IMR-90 (cell line): Measurements from ENCODE around the gene STK33. TPM values are rescaled to one million over a fixed set of nuclear protein-coding genes. Genes with fewer than 3 reads are reported as not detected.

Experiments
- ATAC-seq: fragments of 200-7000 bp; cut with Tn5 transposase; 2 replicates; pipeline ENCODE4 v1.9.1; 2020; ENCODE audit warnings: low read depth, mild to moderate bottlenecking, moderate library complexity
- BruUV-seq: library from RNA; stranded (reverse); fragments of 400-500 nt; replicated peaks from 2 replicates; lab custom pipeline; 2021; lab: Mats Ljungman, UMichigan
- CTCF ChIA-PET: fragments of 300-600 bp; formaldehyde crosslinking; extraction: SDS; loops from one replicate; lab custom pipeline; 2021; ENCODE audit warnings: antibody characterized with exemption; lab: Yijun Ruan, JAX
- POLR2A ChIA-PET: fragments of 300-600 bp; sonication (Branson Sonifier 250); formaldehyde crosslinking; loops from one replicate; lab custom pipeline; 2022; ENCODE audit warnings: antibody characterized with exemption; ENCODE audit not compliant: unreplicated experiment; lab: Charles Lee
- DNase-seq: peaks from one replicate; pipeline ENCODE4 v3.0.0; 2013
- H2AFZ ChIP-seq: replicated peaks from 2 replicates; pipeline ENCODE3; 2013; ENCODE audit warnings: low read length, mild to moderate bottlenecking; ENCODE audit not compliant: poor library complexity
- H2AK5ac ChIP-seq: 2 replicates; pipeline ENCODE4 v1.6.1; 2013; ENCODE audit warnings: low read depth, low read length, inconsistent platforms
- H2AK9ac ChIP-seq: replicated peaks from 2 replicates; pipeline ENCODE3; 2013; ENCODE audit warnings: mild to moderate bottlenecking, low read depth, low read length, moderate library complexity; ENCODE audit not compliant: poor library complexity
- H2BK120ac ChIP-seq: 2 replicates; pipeline ENCODE4 v1.6.1; 2013; ENCODE audit warnings: low read depth, low read length, inconsistent platforms
- H2BK15ac ChIP-seq: 3 replicates; pipeline ENCODE4 v1.6.1; 2013; ENCODE audit warnings: low read depth, low read length, inconsistent platforms
- H2BK20ac ChIP-seq: 2 replicates; pipeline ENCODE4 v1.6.1; 2013; ENCODE audit warnings: low read depth, mild to moderate bottlenecking, inconsistent platforms, low read length, moderate library complexity
- H2BK5ac ChIP-seq: 2 replicates; pipeline ENCODE4 v1.6.1; 2013; ENCODE audit warnings: mild to moderate bottlenecking, low read depth, low read length, inconsistent platforms; ENCODE audit not compliant: poor library complexity, severe bottlenecking
- H3K14ac ChIP-seq: replicated peaks from 2 replicates; pipeline ENCODE4 v1.6.1; 2013; ENCODE audit warnings: low read depth, low read length, inconsistent platforms
- H3K18ac ChIP-seq: 2 replicates; pipeline ENCODE4 v1.6.1; 2013; ENCODE audit warnings: low read depth, low read length, control low read depth
- H3K23ac ChIP-seq: 2 replicates; pipeline ENCODE4 v1.6.1; 2013; ENCODE audit warnings: low read depth, low read length, inconsistent platforms
- H3K27ac ChIP-seq: 2 replicates; pipeline ENCODE4 v1.5.1; 2013; ENCODE audit warnings: mild to moderate bottlenecking, control low read depth, low read length; ENCODE audit not compliant: insufficient read depth
- H3K27me3 ChIP-seq: 2 replicates; pipeline ENCODE4 v1.6.1; 2013; ENCODE audit warnings: low read length; ENCODE audit not compliant: control insufficient read depth, insufficient read depth
- H3K36me3 ChIP-seq: 2 replicates; pipeline ENCODE4 v1.6.1; 2013; ENCODE audit warnings: low read length, mixed read lengths; ENCODE audit not compliant: control insufficient read depth, insufficient read depth
- H3K4ac ChIP-seq: 2 replicates; pipeline ENCODE4 v1.6.1; 2013; ENCODE audit warnings: low read depth, low read length, inconsistent platforms
- H3K4me1 ChIP-seq: 2 replicates; pipeline ENCODE4 v1.6.1; 2013; ENCODE audit warnings: low read length, mixed read lengths; ENCODE audit not compliant: control insufficient read depth, insufficient read depth
- H3K4me2 ChIP-seq: 2 replicates; pipeline ENCODE4 v1.6.1; 2013; ENCODE audit warnings: low read depth, mild to moderate bottlenecking, control low read depth, low read length, moderate library complexity
- H3K4me3 ChIP-seq: 2 replicates; pipeline ENCODE4 v1.5.1; 2013; ENCODE audit warnings: low read depth, mild to moderate bottlenecking, control low read depth, low read length, moderate library complexity; ENCODE audit not compliant: insufficient read depth
- H3K56ac ChIP-seq: 2 replicates; pipeline ENCODE4 v1.6.1; 2013; ENCODE audit warnings: low read length, inconsistent platforms; ENCODE audit not compliant: insufficient read depth; ENCODE audit errors: extremely low read depth
- H3K79me1 ChIP-seq, 2 experiments: 2 replicates each; pipeline ENCODE4 v1.6.1; 2013; ENCODE audit warnings: low read length in 2 of 2, inconsistent platforms in 1 of 2, low read depth in 1 of 2
- H3K9ac ChIP-seq: 2 replicates; pipeline ENCODE4 v1.6.1; 2013; ENCODE audit warnings: low read depth, low read length, control low read depth
- H3K9me1 ChIP-seq: 2 replicates; pipeline ENCODE4 v1.6.1; 2013; ENCODE audit warnings: low read length, inconsistent platforms; ENCODE audit not compliant: insufficient read depth
- H3K9me3 ChIP-seq: 2 replicates; pipeline ENCODE4 v1.6.1; 2013; ENCODE audit warnings: low read length; ENCODE audit not compliant: control insufficient read depth, insufficient read depth
- H4K20me1 ChIP-seq: 2 replicates; pipeline ENCODE4 v1.6.1; 2013; ENCODE audit warnings: low read length, inconsistent platforms; ENCODE audit not compliant: insufficient read depth
- H4K5ac ChIP-seq: 2 replicates; pipeline ENCODE4 v1.6.1; 2013; ENCODE audit warnings: mild to moderate bottlenecking, low read depth, low read length, control low read depth
- H4K8ac ChIP-seq, 2 experiments: 2 replicates each; pipeline ENCODE4 v1.6.1; 2013; ENCODE audit warnings: low read depth in 2 of 2, low read length in 2 of 2, control low read depth in 1 of 2, inconsistent platforms in 1 of 2
- H4K91ac ChIP-seq: 2 replicates; pipeline ENCODE4 v1.6.1; 2013; ENCODE audit warnings: low read depth, low read length, inconsistent platforms; ENCODE audit not compliant: insufficient read depth
- BHLHE40 ChIP-seq: fragments of 150-350 bp; IDR thresholded peaks from 2 replicates; pipeline ENCODE4 v1.6.1; 2016; ENCODE audit warnings: mild to moderate bottlenecking, low read depth, low read length
- CEBPB ChIP-seq: IDR thresholded peaks from 2 replicates; pipeline ENCODE4 v1.6.1; 2012; ENCODE audit warnings: low read depth, low read length, improper control_type of control experiment
- CHD1 ChIP-seq: IDR thresholded peaks from 2 replicates; pipeline ENCODE4 v1.6.1; 2012; ENCODE audit warnings: low read depth, low read length, improper control_type of control experiment
- FOS ChIP-seq: fragments of 150-350 bp; IDR thresholded peaks from 2 replicates; pipeline ENCODE4 v1.6.1; 2016; ENCODE audit warnings: low read depth, low read length
- MAFK ChIP-seq: IDR thresholded peaks from 2 replicates; pipeline ENCODE4 v1.6.1; 2012; ENCODE audit warnings: low read depth, low read length, improper control_type of control experiment
- MAZ ChIP-seq: IDR thresholded peaks from 2 replicates; pipeline ENCODE4 v1.6.1; 2012; ENCODE audit warnings: low read depth, mild to moderate bottlenecking, low read length, improper control_type of control experiment, moderate library complexity, borderline replicate concordance
- MXI1 ChIP-seq: IDR thresholded peaks from 2 replicates; pipeline ENCODE4 v1.6.1; 2012; ENCODE audit warnings: low read depth, mild to moderate bottlenecking, low read length, moderate library complexity, borderline replicate concordance
- NFE2L2 ChIP-seq: fragments of 150-350 bp; IDR thresholded peaks from 2 replicates; pipeline ENCODE4 v1.6.1; 2016; ENCODE audit warnings: low read depth, mild to moderate bottlenecking, low read length
- POLR2A ChIP-seq: IDR thresholded peaks from 2 replicates; pipeline ENCODE4 v1.6.1; 2012; ENCODE audit warnings: mild to moderate bottlenecking, low read depth, low read length
- RAD21 ChIP-seq: IDR thresholded peaks from 2 replicates; pipeline ENCODE4 v1.6.1; 2012; ENCODE audit warnings: low read length, improper control_type of control experiment
- RCOR1 ChIP-seq: IDR thresholded peaks from 2 replicates; pipeline ENCODE4 v1.6.1; 2012; ENCODE audit warnings: mild to moderate bottlenecking, low read length, improper control_type of control experiment; ENCODE audit not compliant: insufficient replicate concordance
- RFX5 ChIP-seq: IDR thresholded peaks from 2 replicates; pipeline ENCODE4 v1.8.0; 2012; ENCODE audit warnings: low read depth, mild to moderate bottlenecking, low read length, moderate library complexity
- WGBS, 2 experiments: methylation state at CpG; one replicate each; pipeline versions ENCODE4 v1.1.5 to v1.1.7; 2013; ENCODE audit warnings: missing lambda C conversion rate in 2 of 2; ENCODE audit not compliant: insufficient read length in 1 of 2; ENCODE audit errors: extremely low coverage in 2 of 2; 5-methylcytosine and 5-hydroxymethylcytosine counted together
- dilution Hi-C: fragments of 300-500 bp; cut with HindIII; formaldehyde crosslinking; loops from one replicate; pipeline ENCODE4 v1.14.3; 2018; ENCODE audit warnings: low sequenced_read_pairs; ENCODE audit not compliant: unreplicated experiment
- in situ Hi-C: fragments of 300-500 bp; cut with MboI; formaldehyde crosslinking; loops from 3 replicates; pipeline ENCODE4 v1.14.3; 2019; ENCODE audit warnings: low sequenced_read_pairs, inconsistent platforms, mixed read lengths
- intact Hi-C: fragments of 100-400 bp; cut with micrococcal nuclease; formaldehyde crosslinking; loops from 2 replicates; pipeline ENCODE4 v1.10.0; 2022
- polyA plus RNA-seq, 3 experiments: library from polyadenylated mRNA; depleted of rRNA; stranded (reverse); fragments of >200 nt; gene quantifications; 2 replicates each; pipeline ENCODE4 v1.2.3, GENCODE V29; 2012; ENCODE audit warnings: low replicate concordance in 1 of 3
- total RNA-seq: library from RNA; depleted of rRNA; stranded (reverse); fragments of >200 nt; gene quantifications from 2 replicates; pipeline ENCODE4 v1.2.3, GENCODE V29; 2012
- TF ChIP-seq, protein P1 (sequence below): fragments of 150-350 bp; IDR thresholded peaks from 2 replicates; pipeline ENCODE4 v1.6.1; 2017; ENCODE audit warnings: mild to moderate bottlenecking, antibody characterized with exemption, low read length, low read depth
- TF ChIP-seq, protein P2 (sequence below): fragments of 150-350 bp; IDR thresholded peaks from 2 replicates; pipeline ENCODE4 v1.6.1; 2016; ENCODE audit warnings: low read depth, mild to moderate bottlenecking, low read length, moderate library complexity, borderline replicate concordance
- TF ChIP-seq, protein P3 (sequence below): conservative IDR thresholded peaks from 2 replicates; pipeline ENCODE4 v1.5.1; 2012; ENCODE audit warnings: mild to moderate bottlenecking, low read depth, low read length, improper control_type of control experiment

The STK33 gene
- total and polyA plus RNA-seq, 2 of the 4 experiments (the other 2 are of a cell fraction) = 2.3 to 2.6 TPM

DNA sequence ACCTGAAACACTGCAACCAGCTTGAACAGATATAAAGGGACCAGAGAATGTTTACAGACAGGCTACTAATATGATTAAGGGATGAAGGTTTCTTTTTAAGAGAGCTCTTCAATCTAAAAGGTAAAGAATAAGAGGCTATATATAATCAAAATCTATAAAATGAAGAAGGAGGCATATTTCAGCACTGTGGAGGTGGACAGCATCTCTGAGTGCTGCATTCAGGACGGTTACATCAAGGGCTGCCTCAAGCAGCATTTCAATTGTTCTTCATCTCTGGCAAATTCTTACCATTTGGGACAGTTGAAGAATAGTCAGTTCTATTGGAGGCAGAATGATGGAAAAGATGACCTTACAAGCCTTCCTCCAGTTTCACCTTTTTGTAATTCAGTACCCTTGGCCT lies 190.7 kb downstream of the STK33 start:
- DNase-seq (peak; percentile 20), ATAC-seq (no peak)
- Histone ChIP-seq H3K9ac (no peak overlapping the region), H4K5ac (no peak overlapping the region), H3K4ac (no peak overlapping the region), H2AK9ac (no peak overlapping the region), H3K23ac (no peak overlapping the region), H3K36me3 (no peaks in the 10 kb centered on the region), H3K27ac (no peak overlapping the region), H2AFZ (no peak overlapping the region), H3K4me3 (no peak overlapping the region), H3K14ac (no peak overlapping the region), H3K27me3 (no peaks in the 10 kb centered on the region), H3K56ac (no peak overlapping the region), H2BK20ac (no peak overlapping the region), H3K18ac (no peak overlapping the region), H2BK5ac (no peak overlapping the region), H4K20me1 (no peaks in the 10 kb centered on the region), H2BK15ac (no peak overlapping the region), H3K9me3 (no peaks in the 10 kb centered on the region), H3K9me1 (no peaks in the 10 kb centered on the region), H2BK120ac (no peak overlapping the region), H4K8ac (no peak overlapping the region), H2AK5ac (no peak overlapping the region), H4K91ac (no peak overlapping the region), H3K4me1 (no peaks in the 10 kb centered on the region), H3K79me1 (no peaks in the 10 kb centered on the region), H3K4me2 (no peak overlapping the region)
- no CpG with 5 or more reads among the region's 1 CpG for WGBS, 2 experiments
- TF ChIP-seq CHD1 (no peak), MXI1 (no peak), MAFK (no peak), POLR2A (no peak), BHLHE40 (no peak), CEBPB (no peak), FOS (no peak), RAD21 (no peak), RFX5 (no peak), NFE2L2 (no peak), MAZ (no peak), RCOR1 (no peak)
- TF ChIP-seq, protein P1, sequence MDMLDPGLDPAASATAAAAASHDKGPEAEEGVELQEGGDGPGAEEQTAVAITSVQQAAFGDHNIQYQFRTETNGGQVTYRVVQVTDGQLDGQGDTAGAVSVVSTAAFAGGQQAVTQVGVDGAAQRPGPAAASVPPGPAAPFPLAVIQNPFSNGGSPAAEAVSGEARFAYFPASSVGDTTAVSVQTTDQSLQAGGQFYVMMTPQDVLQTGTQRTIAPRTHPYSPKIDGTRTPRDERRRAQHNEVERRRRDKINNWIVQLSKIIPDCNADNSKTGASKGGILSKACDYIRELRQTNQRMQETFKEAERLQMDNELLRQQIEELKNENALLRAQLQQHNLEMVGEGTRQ = no peak
- TF ChIP-seq, protein P2, sequence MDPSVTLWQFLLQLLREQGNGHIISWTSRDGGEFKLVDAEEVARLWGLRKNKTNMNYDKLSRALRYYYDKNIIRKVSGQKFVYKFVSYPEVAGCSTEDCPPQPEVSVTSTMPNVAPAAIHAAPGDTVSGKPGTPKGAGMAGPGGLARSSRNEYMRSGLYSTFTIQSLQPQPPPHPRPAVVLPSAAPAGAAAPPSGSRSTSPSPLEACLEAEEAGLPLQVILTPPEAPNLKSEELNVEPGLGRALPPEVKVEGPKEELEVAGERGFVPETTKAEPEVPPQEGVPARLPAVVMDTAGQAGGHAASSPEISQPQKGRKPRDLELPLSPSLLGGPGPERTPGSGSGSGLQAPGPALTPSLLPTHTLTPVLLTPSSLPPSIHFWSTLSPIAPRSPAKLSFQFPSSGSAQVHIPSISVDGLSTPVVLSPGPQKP = no peak
- TF ChIP-seq, protein P3, sequence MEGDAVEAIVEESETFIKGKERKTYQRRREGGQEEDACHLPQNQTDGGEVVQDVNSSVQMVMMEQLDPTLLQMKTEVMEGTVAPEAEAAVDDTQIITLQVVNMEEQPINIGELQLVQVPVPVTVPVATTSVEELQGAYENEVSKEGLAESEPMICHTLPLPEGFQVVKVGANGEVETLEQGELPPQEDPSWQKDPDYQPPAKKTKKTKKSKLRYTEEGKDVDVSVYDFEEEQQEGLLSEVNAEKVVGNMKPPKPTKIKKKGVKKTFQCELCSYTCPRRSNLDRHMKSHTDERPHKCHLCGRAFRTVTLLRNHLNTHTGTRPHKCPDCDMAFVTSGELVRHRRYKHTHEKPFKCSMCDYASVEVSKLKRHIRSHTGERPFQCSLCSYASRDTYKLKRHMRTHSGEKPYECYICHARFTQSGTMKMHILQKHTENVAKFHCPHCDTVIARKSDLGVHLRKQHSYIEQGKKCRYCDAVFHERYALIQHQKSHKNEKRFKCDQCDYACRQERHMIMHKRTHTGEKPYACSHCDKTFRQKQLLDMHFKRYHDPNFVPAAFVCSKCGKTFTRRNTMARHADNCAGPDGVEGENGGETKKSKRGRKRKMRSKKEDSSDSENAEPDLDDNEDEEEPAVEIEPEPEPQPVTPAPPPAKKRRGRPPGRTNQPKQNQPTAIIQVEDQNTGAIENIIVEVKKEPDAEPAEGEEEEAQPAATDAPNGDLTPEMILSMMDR = no peak
- dilution Hi-C loops = no loop called here
- no TSS peak for BruUV-seq
- POLR2A ChIA-PET = no interaction called here
- CTCF ChIA-PET = interaction anchor here (1.0 kb wide), 1 partner anchor 9 kb away, joined by 3 read pairs; no protein-coding TSS in a partner anchor
- intact Hi-C loops = no loop called here
- in situ Hi-C loops = no loop called here
